ENCODE results near the gene SLC25A20.

DNA sequence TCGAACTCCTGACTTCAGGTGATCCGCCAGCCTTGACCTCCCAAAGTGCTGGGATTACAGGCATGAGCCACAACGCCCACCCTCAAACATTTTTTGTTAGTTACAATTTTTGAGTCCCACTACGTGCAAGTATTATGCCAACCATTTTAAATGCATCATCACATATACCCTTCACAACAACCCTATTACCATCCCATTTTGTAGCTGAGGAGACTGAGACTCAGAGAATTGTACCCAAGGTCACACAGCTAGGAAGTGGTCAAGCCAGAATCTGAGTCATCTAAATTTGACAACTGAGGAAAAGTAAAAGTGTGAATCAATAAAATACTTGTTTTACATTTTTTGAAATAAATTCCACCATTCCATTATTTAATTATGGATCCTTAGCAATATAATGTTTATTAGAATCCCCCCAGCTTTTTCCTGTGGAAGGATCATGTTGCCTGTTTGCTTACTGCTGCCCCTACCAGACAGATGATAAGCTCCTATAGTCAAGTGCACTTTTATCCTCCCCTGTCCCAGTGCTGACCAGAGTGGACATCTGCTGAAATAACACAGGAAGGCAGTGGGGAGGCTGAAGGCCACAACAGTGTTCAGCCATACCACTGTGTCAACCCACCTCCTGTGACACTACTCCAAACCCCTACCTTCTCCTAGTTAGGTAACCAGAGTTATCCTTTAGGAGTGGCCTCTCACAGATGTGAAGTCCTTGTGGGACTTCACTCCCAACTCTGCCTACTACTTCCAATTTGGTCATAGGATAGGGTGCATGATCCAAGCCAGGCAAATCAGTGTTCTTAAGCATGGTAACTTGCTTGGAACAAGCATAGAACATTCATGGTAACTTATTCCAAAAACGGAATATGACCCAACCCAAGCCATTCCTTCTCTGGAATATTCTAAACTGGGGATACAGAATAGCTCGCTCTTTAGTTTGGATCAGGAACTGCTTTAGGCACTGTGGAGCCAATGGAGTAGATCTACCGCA, 79.2 kb downstream of the SLC25A20 start:
- TF ChIP-seq, protein P1, sequence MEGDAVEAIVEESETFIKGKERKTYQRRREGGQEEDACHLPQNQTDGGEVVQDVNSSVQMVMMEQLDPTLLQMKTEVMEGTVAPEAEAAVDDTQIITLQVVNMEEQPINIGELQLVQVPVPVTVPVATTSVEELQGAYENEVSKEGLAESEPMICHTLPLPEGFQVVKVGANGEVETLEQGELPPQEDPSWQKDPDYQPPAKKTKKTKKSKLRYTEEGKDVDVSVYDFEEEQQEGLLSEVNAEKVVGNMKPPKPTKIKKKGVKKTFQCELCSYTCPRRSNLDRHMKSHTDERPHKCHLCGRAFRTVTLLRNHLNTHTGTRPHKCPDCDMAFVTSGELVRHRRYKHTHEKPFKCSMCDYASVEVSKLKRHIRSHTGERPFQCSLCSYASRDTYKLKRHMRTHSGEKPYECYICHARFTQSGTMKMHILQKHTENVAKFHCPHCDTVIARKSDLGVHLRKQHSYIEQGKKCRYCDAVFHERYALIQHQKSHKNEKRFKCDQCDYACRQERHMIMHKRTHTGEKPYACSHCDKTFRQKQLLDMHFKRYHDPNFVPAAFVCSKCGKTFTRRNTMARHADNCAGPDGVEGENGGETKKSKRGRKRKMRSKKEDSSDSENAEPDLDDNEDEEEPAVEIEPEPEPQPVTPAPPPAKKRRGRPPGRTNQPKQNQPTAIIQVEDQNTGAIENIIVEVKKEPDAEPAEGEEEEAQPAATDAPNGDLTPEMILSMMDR (IDR thresholded peaks at IDR 0.05): no peak
- TF ChIP-seq POLR2A (IDR thresholded peaks at IDR 0.05): no peak

Data from heart left ventricle (tissue), 13 donors.